CD14-positive monocyte (primary cell): ENCODE measurements around the gene HAUS7. TPM values are rescaled to one million over a fixed set of nuclear protein-coding genes. Genes with fewer than 3 reads are reported as not detected.
A peak's percentile ranks its signal among the peaks of the same experiment; 100 is the strongest.

Experiments
- DNase-seq, 3 donors: peaks; one replicate each; pipeline ENCODE4 v3.0.0-alpha.2; 2011 to 2022
- H2AFZ ChIP-seq: 2 replicates; pipeline ENCODE4 v1.6.0; 2012; ENCODE audit warnings: mild to moderate bottlenecking, low read depth, low read length, inconsistent platforms; ENCODE audit not compliant: insufficient read depth, poor library complexity, severe bottlenecking
- H3K27ac ChIP-seq, 2 donors: 1 replicate in 1 of 2; 2 replicates in 1 of 2; pipeline ENCODE4 v1.5.1; 2012 to 2013; ENCODE audit warnings: low read length in 2 of 2, control low read depth in 1 of 2, inconsistent platforms in 1 of 2, low read depth in 1 of 2, mild to moderate bottlenecking in 1 of 2
- H3K27me3 ChIP-seq, 2 donors: one replicate each; pipeline versions ENCODE4 v1.6.0 to v1.6.1; 2011 to 2013; ENCODE audit warnings: low read length in 2 of 2; ENCODE audit not compliant: control insufficient read depth in 2 of 2, insufficient read depth in 2 of 2
- H3K36me3 ChIP-seq, 2 donors: replicated peaks in 1 of 2; 1 replicate in 1 of 2; 2 replicates in 1 of 2; pipeline versions ENCODE4 v1.5.1 to v1.6.1; 2012 to 2013; ENCODE audit warnings: low read length in 2 of 2, control low read depth in 1 of 2, inconsistent platforms in 1 of 2, mild to moderate bottlenecking in 1 of 2; ENCODE audit not compliant: insufficient read depth in 2 of 2, control insufficient read depth in 1 of 2
- H3K4me1 ChIP-seq, 2 donors: 1 replicate in 1 of 2; 2 replicates in 1 of 2; pipeline versions ENCODE4 v1.5.1 to v1.6.1; 2012 to 2013; ENCODE audit warnings: low read length in 2 of 2, control low read depth in 1 of 2, inconsistent platforms in 1 of 2, mild to moderate bottlenecking in 1 of 2, moderate library complexity in 1 of 2; ENCODE audit not compliant: insufficient read depth in 2 of 2, control insufficient read depth in 1 of 2
- H3K4me2 ChIP-seq: replicated peaks from 2 replicates; pipeline ENCODE3; 2012; ENCODE audit warnings: low read length, moderate library complexity, mild to moderate bottlenecking; ENCODE audit not compliant: poor library complexity, severe bottlenecking; ENCODE audit errors: extremely low read depth
- H3K4me3 ChIP-seq, 3 experiments: fragments of 200-600 bp in 1 of 3; sonication (generic) in 1 of 3; replicated peaks in 1 of 3; 1 replicate in 2 of 3; 2 replicates in 1 of 3; pipeline ENCODE4 v1.5.1; 2011 to 2013; ENCODE audit warnings: low read length in 3 of 3, mild to moderate bottlenecking in 3 of 3, control low read depth in 2 of 3, low read depth in 2 of 3, inconsistent platforms in 1 of 3, moderate library complexity in 1 of 3
- H3K79me2 ChIP-seq: 2 replicates; pipeline ENCODE4 v1.6.0; 2012; ENCODE audit warnings: mild to moderate bottlenecking, control low read depth, inconsistent platforms, low read length, moderate library complexity; ENCODE audit not compliant: insufficient read depth
- H3K9ac ChIP-seq: 2 replicates; pipeline ENCODE4 v1.6.0; 2017; ENCODE audit warnings: low read length, mild to moderate bottlenecking; ENCODE audit not compliant: insufficient read depth, poor library complexity, severe bottlenecking
- H3K9me3 ChIP-seq, 2 donors: replicated peaks in 1 of 2; 1 replicate in 1 of 2; 2 replicates in 1 of 2; pipeline versions ENCODE4 v1.5.1 to v1.6.1; 2012 to 2013; ENCODE audit warnings: low read length in 2 of 2, control low read depth in 1 of 2; ENCODE audit not compliant: control insufficient read depth in 1 of 2, insufficient read depth in 1 of 2
- H4K20me1 ChIP-seq: 2 replicates; pipeline ENCODE4 v1.6.0; 2012; ENCODE audit warnings: mild to moderate bottlenecking, low read length, control low read depth, moderate library complexity; ENCODE audit not compliant: insufficient read depth
- H3K27ac Mint-ChIP-seq, 7 donors: one replicate each; pipeline ENCODE4 v1.8.0; 2020; ENCODE audit warnings: mild to moderate bottlenecking in 7 of 7, mixed read lengths in 7 of 7, moderate library complexity in 6 of 7, inconsistent platforms in 2 of 7
- H3K27me3 Mint-ChIP-seq, 3 donors: one replicate each; pipeline ENCODE4 v1.8.0; 2021 to 2022; ENCODE audit warnings: low read depth in 3 of 3, mild to moderate bottlenecking in 3 of 3, mixed read lengths in 3 of 3, moderate library complexity in 3 of 3, inconsistent platforms in 1 of 3
- H3K36me3 Mint-ChIP-seq, 2 donors: one replicate each; pipeline ENCODE4 v1.8.0; 2020; ENCODE audit warnings: mixed read lengths in 2 of 2, inconsistent platforms in 1 of 2, mild to moderate bottlenecking in 1 of 2
- H3K4me1 Mint-ChIP-seq: one replicate; pipeline ENCODE4 v1.8.0; 2020; ENCODE audit warnings: mild to moderate bottlenecking, mixed read lengths
- H3K4me3 Mint-ChIP-seq, 2 donors: one replicate each; pipeline ENCODE4 v1.8.0; 2020; ENCODE audit warnings: mild to moderate bottlenecking in 2 of 2, mixed read lengths in 2 of 2, moderate library complexity in 1 of 2
- H3K9me3 Mint-ChIP-seq, 7 donors: one replicate each; pipeline ENCODE4 v1.8.0; 2020 to 2022; ENCODE audit warnings: mixed read lengths in 7 of 7, mild to moderate bottlenecking in 6 of 7, moderate library complexity in 6 of 7, inconsistent platforms in 2 of 7
- CTCF ChIP-seq: fragments of 200-600 bp; IDR thresholded peaks from one replicate; pipeline ENCODE4 v1.8.0; 2022; ENCODE audit warnings: antibody characterized with exemption, mild to moderate bottlenecking
- WGBS: methylation state at CpG from one replicate; pipeline ENCODE4 v1.1.5; 2013; ENCODE audit warnings: missing lambda C conversion rate; ENCODE audit not compliant: insufficient coverage; 5-methylcytosine and 5-hydroxymethylcytosine counted together
- intact Hi-C, 2 donors: fragments of 100-400 bp; cut with micrococcal nuclease; formaldehyde crosslinking; loops; one replicate each; pipeline versions ENCODE4 v1.15.0 to v1.15.1; 2023
- polyA plus RNA-seq, 3 donors: library from polyadenylated mRNA; depleted of rRNA in 1 of 3; unstranded in 2 of 3; stranded (reverse) in 1 of 3; fragments of 300-500 nt in 2 of 3; fragments of >200 nt in 1 of 3; fragmentation: Illumina TruSeq in 2 of 3; gene quantifications; 1 replicate in 2 of 3; 2 replicates in 1 of 3; pipeline ENCODE4 v1.2.3, GENCODE V29; 2012 to 2021

HAUS7 gene
- polyA plus RNA-seq, 3 donors: 23.8 to 37.5 (median 26.7) TPM

GRCh38 chrX:153463556-153463955 is 6.8 kb downstream of the HAUS7 start:
- H3K4me3 ChIP-seq: no peak overlapping the region
- TF ChIP-seq CTCF: no peak
- H3K27ac Mint-ChIP-seq: peak overlapping the region in 3 of 7 donors; percentile 23 to 81 (median 25)
- H3K36me3 ChIP-seq: peaks cover 32 to 54% of the 10 kb centered on the region in 2 donors
- no peaks in the 10 kb centered on the region for H3K9me3 Mint-ChIP-seq
- H3K27me3 Mint-ChIP-seq: peaks cover 0 to 6% (median 0%) of the 10 kb centered on the region in 3 donors
- H3K9me3 ChIP-seq: no peaks in the 10 kb centered on the region
- H3K4me2 ChIP-seq: no peak overlapping the region
- peaks cover 6% of the 10 kb centered on the region for H4K20me1 ChIP-seq
- H2AFZ ChIP-seq: no peak overlapping the region
- no peaks in the 10 kb centered on the region for H3K27me3 ChIP-seq
- H3K4me3 Mint-ChIP-seq: no peak overlapping the region
- H3K4me1 ChIP-seq: no peaks in the 10 kb centered on the region
- 96% methylated on average over 5 of the region's 12 CpGs for WGBS
- H3K27ac ChIP-seq: no peak overlapping the region
- H3K79me2 ChIP-seq: peaks cover 10% of the 10 kb centered on the region
- intact Hi-C loops: no loop called here
- DNase-seq: no peak
- no peak overlapping the region for H3K9ac ChIP-seq
- H3K4me1 Mint-ChIP-seq: peaks cover 3% of the 10 kb centered on the region
- H3K36me3 Mint-ChIP-seq: peaks cover 36 to 53% of the 10 kb centered on the region in 2 donors

GRCh38 chrX:153463031-153463430 is 7.3 kb downstream of the HAUS7 start:
- no peaks in the 10 kb centered on the region for H3K9me3 ChIP-seq
- H3K4me1 ChIP-seq: no peaks in the 10 kb centered on the region
- TF ChIP-seq CTCF: no peak
- Mint-ChIP-seq H3K9me3 (no peaks in the 10 kb centered on the region), H3K27me3 (peaks cover 0 to 8% (median 0%) of the 10 kb centered on the region in 3 donors), H3K36me3 (peaks cover 39 to 55% of the 10 kb centered on the region in 2 donors), H3K4me3 (no peak overlapping the region), H3K4me1 (peaks cover 3% of the 10 kb centered on the region), H3K27ac (peak overlapping the region in 3 of 7 donors; percentile 23 to 81 (median 39))
- peaks cover 33 to 59% of the 10 kb centered on the region in 2 donors for H3K36me3 ChIP-seq
- H3K27me3 ChIP-seq: no peaks in the 10 kb centered on the region
- peaks cover under 1% of the 10 kb centered on the region for H4K20me1 ChIP-seq
- no peak overlapping the region for H3K4me2 ChIP-seq
- H3K27ac ChIP-seq: no peak overlapping the region
- WGBS: 100% methylated on average over 2 of the region's 6 CpGs
- H2AFZ ChIP-seq: no peak overlapping the region
- DNase-seq: no peak
- intact Hi-C loops: no loop called here
- H3K9ac ChIP-seq: no peak overlapping the region
- no peak overlapping the region for H3K4me3 ChIP-seq
- H3K79me2 ChIP-seq: peaks cover 6% of the 10 kb centered on the region
